NCI-H2196 (cell line): ENCODE results near the gene WDR5B.
"Not testable (repeated sequence)": the region's sequence is repeated elsewhere in the genome, so short reads cannot be mapped to it uniquely, and the experiment has no call there.

Source experiments
- DNase-seq: peaks from one replicate; lab custom pipeline; 2025; ENCODE audit not compliant: unreplicated experiment; lab: John Stamatoyannopoulos, UW

WDR5B gene

DNA sequence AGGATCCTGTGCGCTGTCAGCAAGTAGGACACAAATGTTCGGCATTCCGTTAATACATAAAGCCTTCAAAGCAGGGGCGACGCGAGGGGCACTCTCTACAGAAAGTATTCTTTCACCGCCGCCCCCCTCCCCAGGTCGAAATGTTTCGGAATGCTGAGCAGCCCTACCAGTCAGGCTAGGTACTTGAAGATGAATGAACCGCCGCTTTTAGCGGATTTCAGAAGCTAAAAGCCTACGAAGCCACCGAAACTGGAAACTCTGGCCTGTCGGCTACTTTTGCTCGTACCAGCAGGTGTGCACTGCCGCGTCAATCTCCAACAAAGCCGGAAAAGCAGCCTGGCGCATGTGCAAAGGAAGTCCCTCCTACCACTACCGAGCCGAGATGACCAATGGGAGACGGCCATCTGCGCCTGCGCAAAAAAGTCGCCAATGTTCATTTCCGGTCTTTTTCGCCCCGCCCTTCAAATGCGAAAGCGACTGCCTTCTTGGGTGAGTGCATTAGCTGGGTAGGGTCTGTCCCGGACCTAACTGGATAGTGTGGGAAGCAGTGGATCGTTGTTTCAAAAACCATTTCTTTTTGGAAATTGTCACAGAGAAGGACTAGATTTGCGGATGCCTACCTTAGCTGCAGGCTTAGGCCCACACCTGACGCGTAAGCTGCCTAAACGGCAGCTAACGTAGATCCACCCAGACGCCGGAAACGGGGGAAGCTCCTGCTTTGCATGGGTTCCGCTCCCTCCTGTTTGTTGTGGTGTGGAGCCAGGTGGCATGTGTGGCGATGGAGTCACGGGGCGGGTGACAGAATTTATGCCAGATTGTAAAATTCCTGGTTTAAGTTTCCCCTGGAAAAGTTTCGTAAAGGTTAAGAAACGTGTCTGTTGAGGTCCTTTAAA is at the start of gene WDR5B:
TSS of gene WDR5B (minus strand) at position 301 of the 893 bp plus-strand sequence. CDS start 534 bp downstream, outside the sequence.
- no peak for DNase-seq

DNA sequence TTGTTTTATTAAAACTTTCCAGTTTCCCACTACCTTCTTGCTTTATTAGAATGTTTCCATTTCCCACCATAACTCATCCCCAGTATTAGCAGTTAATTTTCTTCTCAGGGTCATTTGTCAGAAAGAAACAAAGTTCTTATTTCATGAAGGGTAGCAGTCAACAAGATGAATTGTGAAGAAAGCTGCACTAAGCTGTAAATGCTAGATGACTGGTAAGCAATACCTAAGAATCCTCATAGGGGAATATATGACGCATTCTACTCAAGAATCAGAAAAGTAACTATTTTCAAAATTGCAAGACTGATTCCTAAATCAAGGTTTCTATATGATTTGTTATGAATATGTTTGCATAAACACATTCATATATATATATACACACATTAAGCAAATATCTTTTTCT is 48.8 kb upstream of the WDR5B start:
- DNase-seq, result no peak

DNA sequence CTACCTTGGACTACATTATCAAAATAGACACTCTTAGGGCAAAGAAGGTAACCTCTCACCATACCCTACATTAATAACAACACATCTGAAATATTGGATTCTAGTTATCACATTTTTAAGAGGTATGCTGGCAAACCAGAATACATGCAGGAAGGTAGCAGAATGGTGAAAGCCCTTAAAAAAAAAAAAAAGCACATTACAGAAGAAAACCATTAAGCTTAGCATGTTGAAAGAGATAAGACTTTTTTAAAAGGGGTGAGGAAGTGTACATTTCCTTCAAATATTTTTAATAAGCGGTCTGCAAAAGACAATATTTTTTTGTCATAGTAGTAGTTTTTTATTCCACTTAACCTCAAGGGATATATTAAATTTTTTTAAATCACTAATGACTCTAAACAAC is 46.5 kb upstream of the WDR5B start:
- no peak for DNase-seq

DNA sequence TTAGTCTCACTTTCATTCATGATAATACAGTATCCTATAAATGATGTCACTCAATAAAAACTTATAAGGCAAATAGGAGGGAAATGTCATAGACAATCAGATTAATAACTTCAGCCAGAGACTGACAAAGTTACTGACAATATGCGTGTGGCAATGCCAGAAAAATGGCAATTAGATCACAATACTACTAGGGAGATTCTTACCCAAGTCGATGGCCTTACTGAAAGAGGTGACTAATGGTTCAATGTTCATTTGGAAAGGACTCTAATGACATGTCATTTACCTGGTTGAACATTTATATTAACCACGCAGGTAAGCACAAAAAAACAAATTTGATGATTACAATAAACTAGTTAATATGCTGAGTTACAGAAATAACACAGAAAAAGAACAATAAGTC is 45.9 kb upstream of the WDR5B start:
- DNase-seq, result no peak

GRCh38 chr3:122458992-122459391 is 43.1 kb upstream of the WDR5B start:
- DNase-seq, result no peak

GRCh38 chr3:122457706-122458105 is 41.8 kb upstream of the WDR5B start:
- DNase-seq, result no peak

GRCh38 chr3:122456074-122456473 is 40.2 kb upstream of the WDR5B start:
- no peak for DNase-seq

DNA sequence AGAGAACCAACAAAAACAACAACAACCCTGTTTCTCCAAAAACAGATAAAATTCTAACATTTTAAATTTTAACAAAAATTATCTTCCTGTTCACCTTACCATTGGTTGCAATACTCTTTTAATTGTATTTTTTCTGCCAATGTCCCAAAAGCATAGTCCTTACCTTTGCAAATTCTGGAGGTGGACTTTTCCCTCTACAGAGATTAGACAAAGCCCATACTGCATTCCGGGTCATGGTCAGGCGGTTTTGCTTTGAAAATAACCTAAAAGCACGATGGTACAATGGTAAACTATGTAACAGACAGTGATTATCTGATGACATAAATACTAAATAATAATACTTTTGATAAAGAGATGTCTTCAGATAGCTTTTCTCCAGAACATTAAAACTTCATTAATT is 35.5 kb upstream of the WDR5B start:
- DNase-seq, result no peak

- DNase-seq, result not testable (repeated sequence)
Observed at GRCh38 chr3:122448218-122448617, 32.4 kb upstream of the WDR5B start.

GRCh38 chr3:122444491-122444887 is 28.6 kb upstream of the WDR5B start:
- not testable (repeated sequence) for DNase-seq

DNA sequence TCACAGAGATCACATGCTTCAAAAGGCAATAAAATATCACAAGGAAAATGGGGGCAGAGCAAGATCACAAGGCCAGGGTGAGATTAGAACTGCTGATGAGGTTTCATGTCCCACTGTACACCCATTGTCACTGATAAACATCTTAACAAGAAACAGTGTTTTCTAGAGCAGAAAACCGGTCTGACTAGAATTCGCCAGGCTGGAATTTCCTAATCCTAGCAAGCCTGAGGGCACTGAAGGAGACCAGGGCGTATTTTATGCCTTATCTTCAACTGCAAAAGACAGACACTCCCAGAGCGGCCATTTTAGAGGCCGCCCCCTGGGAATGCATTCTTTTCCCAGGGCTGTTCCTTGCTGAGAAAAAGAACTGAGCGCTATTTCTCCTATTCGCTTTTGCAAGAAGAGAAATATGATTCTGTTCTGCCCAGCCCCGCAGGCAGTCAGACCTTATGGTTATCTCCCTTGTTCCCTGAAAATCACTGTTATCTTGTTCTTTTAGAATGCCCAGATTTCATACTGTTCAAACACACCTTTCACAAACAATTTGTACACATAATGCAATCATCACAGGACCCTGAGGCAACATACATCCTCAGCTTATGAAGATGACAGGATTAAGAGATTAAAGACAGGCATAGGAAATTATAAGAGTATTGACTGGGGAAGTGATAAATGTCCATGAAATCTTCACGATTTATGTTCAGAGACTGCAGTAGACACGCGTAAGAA is 28.1 kb upstream of the WDR5B start:
- not testable (repeated sequence) for DNase-seq

DNA sequence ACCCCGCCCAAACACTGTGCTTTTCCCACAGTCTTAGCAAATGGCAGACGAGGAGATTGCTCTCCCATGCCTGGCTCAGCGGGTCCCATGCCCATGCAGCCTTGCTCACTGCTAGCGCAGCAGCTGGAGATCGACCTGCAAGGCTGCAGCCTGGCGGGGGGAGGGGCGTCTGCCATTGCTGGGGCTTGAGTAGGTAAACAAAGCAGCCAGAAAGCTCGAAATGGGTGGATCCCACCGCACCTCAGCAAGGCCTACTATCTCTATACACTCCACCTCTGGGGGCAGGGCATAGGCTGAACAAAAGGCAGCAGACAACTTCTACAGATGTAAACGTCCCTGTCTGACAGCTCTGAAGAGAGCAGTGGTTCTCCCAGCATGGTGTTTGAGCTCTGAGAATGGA is 27.2 kb upstream of the WDR5B start:
- no peak for DNase-seq

- DNase-seq, result no peak
Observed at GRCh38 chr3:122435950-122436349, 20.1 kb upstream of the WDR5B start.

- DNase-seq, result no peak
Observed at GRCh38 chr3:122430371-122430770, 14.5 kb upstream of the WDR5B start.

DNA sequence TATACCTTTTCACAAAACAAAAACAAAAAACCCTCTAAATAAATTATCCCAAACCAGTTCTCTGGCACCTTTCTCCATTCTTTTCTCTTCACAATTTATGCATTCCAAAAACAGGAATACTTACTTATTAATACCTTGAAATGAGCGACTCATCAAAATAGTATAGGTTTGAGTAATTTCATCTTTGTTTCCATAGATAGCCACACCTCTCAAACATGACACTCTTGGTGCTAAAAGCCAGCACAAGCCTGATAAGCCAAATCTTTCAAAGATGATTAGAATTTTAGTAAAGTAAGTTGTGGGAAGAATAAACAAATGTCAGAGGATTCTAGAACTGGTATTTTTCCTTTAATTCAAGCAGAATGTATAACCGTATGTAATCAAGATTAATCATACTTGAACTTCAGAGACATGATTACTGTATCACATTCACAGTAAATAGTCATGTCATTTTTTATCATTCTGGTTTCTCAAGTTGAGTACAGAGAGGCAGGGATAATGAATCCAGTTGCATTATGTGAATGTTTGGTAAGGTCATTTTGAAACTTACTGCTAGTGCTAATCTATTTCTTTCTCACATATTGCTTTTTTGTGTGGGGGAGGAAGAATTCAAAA is 12.1 kb upstream of the WDR5B start:
- DNase-seq, result no peak

GRCh38 chr3:122421836-122422235 is 6.0 kb upstream of the WDR5B start:
- no peak for DNase-seq

DNA sequence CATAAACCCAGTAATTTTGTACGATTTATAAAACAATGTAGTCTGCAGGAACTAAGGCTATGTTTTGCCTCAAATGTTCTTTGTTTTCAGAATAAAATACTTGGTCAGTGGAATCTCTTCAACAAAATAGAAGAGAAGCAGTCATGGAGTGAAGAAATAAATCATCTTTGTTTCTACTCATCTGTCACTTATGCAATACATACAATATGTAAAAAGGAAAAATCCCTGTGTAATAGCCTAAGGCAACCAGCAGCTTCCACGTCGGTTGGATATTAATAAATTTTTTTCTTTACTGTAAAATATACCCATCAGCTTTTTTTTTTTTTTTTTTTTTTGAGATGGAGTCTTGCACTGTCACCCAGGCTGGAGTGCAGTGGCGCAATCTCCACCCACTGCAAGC is 5.2 kb upstream of the WDR5B start:
- no peak for DNase-seq

DNA sequence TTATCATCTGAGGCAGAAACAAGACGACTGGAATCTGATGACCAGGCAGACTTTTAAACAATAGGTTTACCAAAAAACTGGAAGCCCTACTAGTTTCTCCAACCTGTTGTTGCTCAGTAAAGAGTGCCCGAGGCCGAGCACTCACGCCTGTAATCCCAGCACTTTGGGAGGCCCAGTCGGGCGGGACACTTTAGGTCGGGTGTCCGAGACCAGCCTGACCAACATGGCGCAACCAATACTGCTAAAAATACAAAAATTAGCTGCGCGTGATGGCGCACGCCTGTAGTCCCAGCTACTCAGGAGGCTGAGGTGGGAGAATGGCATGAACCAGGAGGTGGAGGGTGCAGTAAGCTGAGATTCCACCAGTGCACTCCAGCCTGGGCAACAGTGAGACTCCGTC is 1.1 kb upstream of the WDR5B start:
- no peak for DNase-seq

DNA sequence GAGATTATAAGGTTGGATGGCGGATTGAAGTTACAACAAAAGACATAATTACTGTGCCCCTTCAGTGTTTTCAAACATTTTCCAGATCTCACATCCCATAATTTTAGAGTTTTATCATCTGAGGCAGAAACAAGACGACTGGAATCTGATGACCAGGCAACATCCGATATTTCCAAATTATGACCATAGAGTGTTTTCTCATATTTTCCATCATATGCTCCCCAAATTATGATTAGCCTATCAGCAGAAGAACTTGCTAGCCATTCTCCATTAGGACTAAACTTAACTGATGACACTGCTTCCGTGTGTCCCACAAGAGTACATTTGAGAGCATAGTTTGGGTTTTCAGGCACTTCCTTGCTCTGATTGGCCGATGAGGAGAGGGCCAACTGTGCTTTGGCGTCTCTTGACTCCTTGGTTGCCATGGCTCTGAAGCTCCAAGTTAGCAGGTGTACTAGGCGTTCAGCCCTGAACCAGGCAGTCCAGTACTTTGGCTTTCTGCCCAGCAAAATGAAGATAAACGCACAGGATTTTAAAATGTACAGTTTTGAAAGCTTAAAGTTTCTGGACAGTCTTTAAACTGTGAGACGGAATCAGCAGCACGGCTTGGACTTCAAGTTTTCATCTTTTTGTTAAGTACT is 638 bp downstream of the WDR5B start:
- no peak for DNase-seq

GRCh38 chr3:122414391-122414790 is 1.5 kb downstream of the WDR5B start:
- no peak for DNase-seq

DNA sequence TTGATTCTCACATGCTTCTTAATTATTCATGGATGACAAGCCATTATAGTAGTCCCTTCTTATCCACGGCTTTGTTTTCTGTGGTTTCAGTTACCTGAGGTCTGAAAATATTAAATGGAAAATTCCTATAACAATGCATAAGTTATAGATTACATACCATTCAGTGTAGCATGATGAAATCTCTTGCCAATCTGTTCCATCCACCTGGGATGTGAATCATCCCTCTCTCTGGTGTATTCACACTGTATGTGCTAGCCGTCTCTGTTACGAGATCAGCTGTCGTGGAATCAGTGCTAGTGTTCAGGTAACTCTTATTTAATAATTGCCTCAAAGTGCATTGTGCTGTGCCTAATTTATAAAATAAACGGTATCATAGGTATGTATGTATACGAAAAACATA is 5.2 kb downstream of the WDR5B start:
- DNase-seq, result no peak
